Urinary bladder (tissue), 4 donors: Measurements from ENCODE around the gene RAD9A. TPM values are rescaled to one million over a fixed set of nuclear protein-coding genes. Genes with fewer than 3 reads are reported as not detected.

Source experiments
- DNase-seq: peaks from one replicate; pipeline ENCODE4 v3.0.0-alpha.2; 2015; ENCODE audit errors: extremely low spot score
- H3K27ac ChIP-seq: one replicate; pipeline ENCODE4 v1.5.1; 2013; ENCODE audit warnings: low read depth, mild to moderate bottlenecking, moderate library complexity
- H3K36me3 ChIP-seq: one replicate; pipeline ENCODE4 v1.6.1; 2013; ENCODE audit warnings: mild to moderate bottlenecking, moderate library complexity; ENCODE audit not compliant: insufficient read depth
- H3K4me1 ChIP-seq: one replicate; pipeline ENCODE4 v1.6.1; 2013; ENCODE audit warnings: mild to moderate bottlenecking, moderate library complexity; ENCODE audit not compliant: insufficient read depth
- H3K4me3 ChIP-seq: one replicate; pipeline ENCODE4 v1.5.1; 2013; ENCODE audit warnings: low read depth, low read length
- WGBS: extraction: QIAGEN DNeasy Blood & Tissue Kit; methylation state at CpG from one replicate; pipeline ENCODE4 v1.1.7; 2013; 5-methylcytosine and 5-hydroxymethylcytosine counted together
- polyA plus RNA-seq: library from polyadenylated mRNA; stranded (reverse); fragments of 200-250 nt; gene quantifications from one replicate; pipeline ENCODE4 v1.2.3, GENCODE V29; 2013
- total RNA-seq: library from RNA; depleted of rRNA; stranded (reverse); fragments of >200 nt; gene quantifications from one replicate; pipeline ENCODE4 v1.2.3, GENCODE V29; 2014
- donor health status: healthy with polysubstance abuse.
- donor health status: healthy.

Gene RAD9A
- total and polyA plus RNA-seq, 2 donors, result 7.5 to 16.9 TPM

DNA sequence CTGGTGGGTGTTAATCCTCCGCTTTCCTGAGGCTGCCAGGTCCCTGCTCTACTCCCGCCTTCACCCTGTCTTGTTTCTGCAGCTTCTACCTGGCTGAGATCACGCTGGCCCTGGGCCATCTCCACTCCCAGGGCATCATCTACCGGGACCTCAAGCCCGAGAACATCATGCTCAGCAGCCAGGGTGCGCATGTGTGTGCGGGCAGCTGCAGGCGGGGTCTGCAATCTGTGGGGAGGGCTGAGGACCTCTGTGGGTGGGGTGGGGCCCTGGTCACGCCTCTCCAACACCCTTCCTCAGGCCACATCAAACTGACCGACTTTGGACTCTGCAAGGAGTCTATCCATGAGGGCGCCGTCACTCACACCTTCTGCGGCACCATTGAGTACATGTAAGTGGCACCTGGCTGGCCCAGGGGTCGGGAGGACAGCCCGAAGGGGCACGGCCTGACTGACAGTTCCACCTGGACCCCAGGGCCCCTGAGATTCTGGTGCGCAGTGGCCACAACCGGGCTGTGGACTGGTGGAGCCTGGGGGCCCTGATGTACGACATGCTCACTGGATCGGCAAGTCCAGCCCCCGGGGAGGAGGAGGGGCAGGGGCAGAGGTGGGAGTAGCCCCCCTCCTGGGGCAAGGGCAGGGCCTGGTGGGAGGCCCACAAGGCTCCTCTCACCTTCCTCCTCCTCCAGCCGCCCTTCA is 41.0 kb downstream of the RAD9A start:
- no peak overlapping the region for H3K27ac ChIP-seq
- peaks cover 2% of the 10 kb centered on the region for H3K36me3 ChIP-seq
- no peak for DNase-seq
- H3K4me3 ChIP-seq, result no peak overlapping the region
- H3K4me1 ChIP-seq, result no peaks in the 10 kb centered on the region
- 89% methylated on average over 22 of the region's 22 CpGs for WGBS

DNA sequence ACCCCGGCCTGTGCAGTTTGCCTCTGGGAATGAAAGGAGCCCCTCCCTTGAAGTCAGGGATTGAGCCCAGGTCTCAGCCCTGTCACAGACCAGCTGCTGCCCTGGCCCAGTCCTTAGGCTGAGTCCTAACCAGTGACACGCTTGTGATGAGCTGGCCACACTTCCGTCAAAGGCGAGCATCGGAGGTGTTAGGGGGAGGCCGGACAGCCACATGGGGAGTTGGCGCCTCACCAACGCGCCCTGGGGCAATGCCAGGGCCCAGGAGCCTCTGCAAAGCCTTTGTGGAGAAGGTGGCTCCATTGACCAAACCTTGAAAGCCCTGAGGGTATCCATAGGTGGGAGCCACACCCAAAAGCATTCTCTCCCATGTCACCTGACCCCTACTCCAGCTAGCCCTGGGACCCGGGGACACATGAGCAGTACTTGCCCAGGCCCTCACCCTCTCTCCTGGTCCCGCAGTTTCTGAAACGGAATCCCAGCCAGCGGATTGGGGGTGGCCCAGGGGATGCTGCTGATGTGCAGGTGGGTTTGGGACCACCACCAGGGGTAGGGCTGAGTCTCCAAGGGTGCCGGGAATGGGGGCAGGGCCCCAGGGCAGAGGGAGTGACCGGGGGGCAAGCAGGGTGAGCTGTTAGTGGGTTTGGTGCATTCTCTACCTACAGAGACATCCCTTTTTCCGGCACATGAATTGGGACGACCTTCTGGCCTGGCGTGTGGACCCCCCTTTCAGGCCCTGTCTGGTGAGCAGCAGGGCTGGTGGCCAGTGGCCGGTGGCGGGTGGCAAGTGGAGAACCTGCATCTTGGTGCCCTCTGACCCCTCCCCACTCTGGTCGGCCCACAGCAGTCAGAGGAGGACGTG is 42.0 kb downstream of the RAD9A start:
- H3K36me3 ChIP-seq, result peaks cover 2% of the 10 kb centered on the region
- no peak overlapping the region for H3K27ac ChIP-seq
- H3K4me1 ChIP-seq, result no peaks in the 10 kb centered on the region
- no peak overlapping the region for H3K4me3 ChIP-seq
- 88% methylated on average over 22 of the region's 22 CpGs for WGBS
- no peak for DNase-seq

DNA sequence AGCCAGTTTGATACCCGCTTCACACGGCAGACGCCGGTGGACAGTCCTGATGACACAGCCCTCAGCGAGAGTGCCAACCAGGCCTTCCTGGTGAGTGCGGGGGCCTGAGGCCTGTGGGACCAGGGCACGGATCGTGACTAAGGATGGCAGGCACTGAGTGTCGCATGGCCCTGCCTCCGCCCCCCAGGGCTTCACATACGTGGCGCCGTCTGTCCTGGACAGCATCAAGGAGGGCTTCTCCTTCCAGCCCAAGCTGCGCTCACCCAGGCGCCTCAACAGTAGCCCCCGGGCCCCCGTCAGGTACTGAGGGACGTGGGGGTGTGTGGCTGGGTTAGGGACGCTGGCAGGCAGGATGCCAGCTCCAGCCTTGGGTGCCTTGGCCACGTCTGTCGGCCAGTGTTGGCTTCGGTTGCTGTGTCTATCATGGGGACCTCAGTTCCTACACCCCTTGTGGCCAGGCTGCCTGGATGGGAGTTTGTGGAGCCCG is 42.7 kb downstream of the RAD9A start:
- peaks cover 2% of the 10 kb centered on the region for H3K36me3 ChIP-seq
- H3K4me1 ChIP-seq, result no peaks in the 10 kb centered on the region
- DNase-seq, result no peak
- no peak overlapping the region for H3K4me3 ChIP-seq
- WGBS, result 85% methylated on average over 23 of the region's 23 CpGs
- H3K27ac ChIP-seq, result no peak overlapping the region

DNA sequence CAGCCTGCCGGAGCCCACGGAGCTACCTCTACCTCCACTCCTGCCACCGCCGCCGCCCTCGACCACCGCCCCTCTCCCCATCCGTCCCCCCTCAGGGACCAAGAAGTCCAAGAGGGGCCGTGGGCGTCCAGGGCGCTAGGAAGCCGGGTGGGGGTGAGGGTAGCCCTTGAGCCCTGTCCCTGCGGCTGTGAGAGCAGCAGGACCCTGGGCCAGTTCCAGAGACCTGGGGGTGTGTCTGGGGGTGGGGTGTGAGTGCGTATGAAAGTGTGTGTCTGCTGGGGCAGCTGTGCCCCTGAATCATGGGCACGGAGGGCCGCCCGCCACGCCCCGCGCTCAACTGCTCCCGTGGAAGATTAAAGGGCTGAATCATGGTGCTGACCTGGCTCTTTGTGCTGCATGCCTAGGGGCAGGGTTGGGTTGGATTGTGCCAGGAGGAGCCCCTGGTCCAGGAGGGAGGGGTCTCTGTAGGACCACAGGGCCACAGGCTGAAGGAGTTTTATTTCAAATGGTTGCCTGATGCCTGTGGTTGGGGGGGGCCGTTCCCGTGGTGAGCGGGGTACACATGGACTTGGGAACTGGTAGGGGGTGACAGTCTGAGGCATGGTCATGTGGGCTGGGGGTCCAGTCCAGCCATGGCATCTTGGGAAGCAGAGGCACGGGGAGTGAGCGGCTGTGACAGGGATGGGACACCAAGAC is 43.4 kb downstream of the RAD9A start:
- Histone ChIP-seq H3K4me3 (no peak overlapping the region), H3K4me1 (no peaks in the 10 kb centered on the region), H3K27ac (no peak overlapping the region), H3K36me3 (peaks cover 2% of the 10 kb centered on the region)
- 85% methylated on average over 26 of the region's 26 CpGs for WGBS
- DNase-seq, result no peak

DNA sequence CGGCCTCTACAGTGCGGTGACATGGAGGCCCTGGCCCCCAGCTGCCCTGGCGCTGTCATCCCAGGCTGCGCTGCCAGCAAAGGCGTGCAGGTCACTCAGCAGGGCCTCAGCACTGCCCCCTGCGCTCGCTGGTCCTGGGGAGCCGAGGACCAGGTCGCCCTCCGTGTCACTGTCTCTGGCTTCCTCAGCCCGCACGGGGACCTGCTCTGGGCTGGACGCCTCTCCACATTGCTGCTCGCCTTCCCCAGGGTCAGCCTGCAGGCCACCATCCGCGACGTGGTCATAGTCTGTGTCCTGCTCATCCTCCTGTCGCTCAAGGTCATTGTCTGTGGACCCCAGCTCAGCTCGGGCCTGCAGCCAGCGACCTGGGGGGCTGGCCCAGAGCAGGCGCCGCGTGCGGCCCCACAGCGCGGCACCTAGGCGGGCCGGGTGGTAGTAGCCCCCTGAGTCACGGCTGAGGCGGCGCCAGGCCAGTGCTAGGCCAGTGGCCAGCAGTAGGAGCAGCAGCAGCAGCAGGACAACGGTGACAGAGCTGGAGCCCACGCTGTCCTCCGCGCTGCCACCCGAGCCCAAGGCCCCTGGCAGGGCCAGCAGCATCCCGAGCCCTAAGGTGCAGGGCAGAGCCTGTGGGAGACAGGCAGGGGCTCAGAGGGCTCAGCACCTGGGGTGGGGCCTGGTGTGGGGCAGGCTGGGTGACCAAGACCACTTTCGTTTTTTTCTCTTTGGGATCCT is 44.1 kb downstream of the RAD9A start:
- peaks cover 2% of the 10 kb centered on the region for H3K36me3 ChIP-seq
- H3K27ac ChIP-seq, result no peak overlapping the region
- DNase-seq, result no peak
- 88% methylated on average over 38 of the region's 38 CpGs for WGBS
- no peaks in the 10 kb centered on the region for H3K4me1 ChIP-seq
- H3K4me3 ChIP-seq, result no peak overlapping the region

DNA sequence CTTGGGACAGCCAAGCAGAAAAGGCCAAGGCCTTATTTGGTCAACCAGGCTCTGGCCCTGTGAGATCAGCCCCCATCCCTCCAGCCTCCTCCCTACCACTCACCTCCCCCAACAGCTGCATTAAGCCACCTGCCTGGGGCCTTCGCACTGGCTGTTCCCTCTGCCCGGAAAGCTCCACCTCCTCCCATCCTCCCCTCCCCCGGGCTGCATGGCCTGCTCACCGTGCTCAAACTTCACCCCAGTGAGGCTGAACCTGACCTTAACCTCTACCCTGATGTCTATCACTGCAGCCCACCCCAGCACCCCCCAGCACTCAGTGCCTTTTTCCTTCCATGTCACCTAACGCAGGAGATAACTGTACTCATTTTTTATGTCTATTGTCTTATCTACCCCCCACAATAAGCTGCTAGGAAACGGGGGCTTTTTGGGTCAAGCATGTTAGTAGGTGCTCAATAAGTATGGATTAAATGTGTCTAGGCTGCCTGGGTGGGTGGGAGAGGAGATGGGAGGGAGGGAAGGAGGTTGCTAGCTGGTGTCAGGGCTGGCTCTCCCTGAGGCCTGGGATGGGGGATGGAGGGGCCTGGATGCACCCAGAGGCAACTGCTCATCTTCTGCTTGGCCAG is 44.8 kb downstream of the RAD9A start:
- no peak overlapping the region for H3K27ac ChIP-seq
- peaks cover 2% of the 10 kb centered on the region for H3K36me3 ChIP-seq
- WGBS, result 47% methylated on average over 6 of the region's 6 CpGs
- no peak for DNase-seq
- H3K4me1 ChIP-seq, result no peaks in the 10 kb centered on the region
- peak overlapping the region; percentile 21 for H3K4me3 ChIP-seq

DNA sequence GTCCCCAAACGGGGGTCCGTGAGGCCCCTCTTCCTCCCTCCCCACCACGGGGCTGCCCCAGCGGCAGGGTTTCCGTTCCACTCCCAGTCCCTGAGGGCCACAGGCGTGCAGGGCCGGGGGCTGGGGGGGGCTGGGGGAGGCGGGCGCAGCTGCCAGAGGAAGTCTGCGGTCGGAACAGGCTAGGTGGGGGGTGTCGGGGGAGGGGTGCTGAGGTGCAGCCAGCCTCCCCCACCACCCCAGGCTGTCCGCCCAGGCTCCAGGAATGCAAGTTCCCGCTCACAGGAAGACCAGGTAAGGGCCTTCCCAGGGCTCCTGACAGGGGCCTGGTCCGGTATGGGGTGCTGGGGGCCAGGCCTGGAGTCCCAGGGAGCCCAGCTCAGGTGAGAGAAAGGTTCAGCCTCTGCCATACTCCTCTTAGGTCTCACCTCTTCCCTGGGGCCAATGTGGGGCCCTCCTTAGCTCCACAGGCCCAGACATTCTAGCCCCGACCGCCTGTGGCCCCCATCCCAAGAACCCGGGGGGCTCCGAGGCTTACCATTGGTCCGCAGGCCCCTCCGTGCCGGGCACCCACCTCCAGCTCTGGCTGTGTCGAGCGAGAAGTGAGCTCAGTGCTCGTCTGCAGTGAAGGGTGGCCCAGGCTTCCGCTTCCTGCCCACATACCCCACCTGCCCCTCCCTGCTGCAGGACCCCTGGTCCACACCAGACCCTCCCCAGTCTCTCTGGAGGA is 45.5 kb downstream of the RAD9A start, which contains the start of gene PTPRCAP:
PTPRCAP (minus strand) TSS at position 601 of the 727 bp plus-strand sequence; CDS start at position 538, 63 bp downstream.
- 60% methylated on average over 24 of the region's 26 CpGs for WGBS
- Histone ChIP-seq H3K36me3 (peaks cover 2% of the 10 kb centered on the region), H3K4me1 (no peaks in the 10 kb centered on the region), H3K4me3 (peak within 1 kb of the TSS; percentile 21), H3K27ac (no peak within 1 kb of the TSS)
- DNase-seq, result no peak

DNA sequence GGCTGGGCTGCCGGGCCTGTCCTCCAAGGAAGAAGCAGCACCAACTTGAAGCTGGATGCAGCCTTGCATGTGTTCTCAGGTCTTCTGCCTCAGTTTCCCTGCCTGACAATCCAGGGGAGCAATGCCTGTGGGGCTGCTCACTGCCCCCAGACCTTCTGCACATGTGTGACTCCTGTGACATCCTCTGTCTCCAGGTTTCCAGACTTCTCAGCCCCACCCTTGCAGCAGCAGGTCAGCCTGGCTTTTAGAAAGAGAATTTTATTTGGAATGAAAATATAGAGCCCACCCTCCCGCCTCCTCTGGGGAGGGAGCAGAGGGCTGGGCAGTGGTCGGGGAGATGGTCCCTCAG is 46.0 kb downstream of the RAD9A start:
- DNase-seq, result no peak
- Histone ChIP-seq H3K36me3 (peaks cover under 1% of the 10 kb centered on the region), H3K4me1 (no peaks in the 10 kb centered on the region), H3K4me3 (no peak overlapping the region), H3K27ac (no peak overlapping the region)
- WGBS, result 60% methylated on average over 3 of the region's 3 CpGs

DNA sequence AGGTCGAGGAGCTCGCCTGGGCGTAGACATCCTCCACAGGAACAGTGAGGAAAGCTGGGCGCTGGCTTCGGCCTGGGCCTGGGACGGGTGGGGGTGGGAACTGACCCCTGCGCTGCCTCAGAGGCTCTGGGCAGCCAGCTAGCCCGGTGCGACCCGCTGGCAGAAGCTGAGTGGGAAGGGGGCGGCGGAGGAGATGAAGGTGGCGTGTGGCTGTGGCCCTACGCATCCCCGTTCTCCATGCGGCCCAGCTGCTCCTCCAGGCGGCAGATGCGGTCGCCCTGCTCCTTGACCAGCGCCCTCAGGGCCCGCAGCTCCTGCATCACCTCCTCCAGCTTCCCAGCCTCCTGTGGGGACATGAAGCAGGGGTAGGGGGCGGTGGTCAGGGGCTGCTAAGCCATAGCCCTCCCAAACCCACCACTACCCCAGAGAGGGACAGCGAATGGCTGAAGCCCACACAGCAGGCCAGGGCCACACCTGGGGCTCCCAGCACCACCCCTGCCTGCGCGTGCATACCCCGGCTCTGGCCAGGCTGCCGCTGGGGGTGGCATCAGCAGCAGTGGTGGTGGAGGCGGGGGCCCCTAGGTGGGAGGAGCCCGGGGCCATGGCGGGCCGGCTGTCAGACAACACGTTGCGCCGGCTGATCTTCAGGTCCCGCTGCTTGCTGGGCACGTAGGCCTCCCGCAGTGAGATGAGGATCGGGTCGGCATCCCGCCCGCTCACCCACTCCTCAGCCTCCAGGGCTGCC is 46.5 kb downstream of the RAD9A start:
- H3K4me1 ChIP-seq, result no peaks in the 10 kb centered on the region
- no peak overlapping the region for H3K27ac ChIP-seq
- H3K36me3 ChIP-seq, result no peaks in the 10 kb centered on the region
- peak overlapping the region; percentile 6 for H3K4me3 ChIP-seq
- DNase-seq, result no peak
- 80% methylated on average over 41 of the region's 41 CpGs for whole genome bisulfite sequencing

DNA sequence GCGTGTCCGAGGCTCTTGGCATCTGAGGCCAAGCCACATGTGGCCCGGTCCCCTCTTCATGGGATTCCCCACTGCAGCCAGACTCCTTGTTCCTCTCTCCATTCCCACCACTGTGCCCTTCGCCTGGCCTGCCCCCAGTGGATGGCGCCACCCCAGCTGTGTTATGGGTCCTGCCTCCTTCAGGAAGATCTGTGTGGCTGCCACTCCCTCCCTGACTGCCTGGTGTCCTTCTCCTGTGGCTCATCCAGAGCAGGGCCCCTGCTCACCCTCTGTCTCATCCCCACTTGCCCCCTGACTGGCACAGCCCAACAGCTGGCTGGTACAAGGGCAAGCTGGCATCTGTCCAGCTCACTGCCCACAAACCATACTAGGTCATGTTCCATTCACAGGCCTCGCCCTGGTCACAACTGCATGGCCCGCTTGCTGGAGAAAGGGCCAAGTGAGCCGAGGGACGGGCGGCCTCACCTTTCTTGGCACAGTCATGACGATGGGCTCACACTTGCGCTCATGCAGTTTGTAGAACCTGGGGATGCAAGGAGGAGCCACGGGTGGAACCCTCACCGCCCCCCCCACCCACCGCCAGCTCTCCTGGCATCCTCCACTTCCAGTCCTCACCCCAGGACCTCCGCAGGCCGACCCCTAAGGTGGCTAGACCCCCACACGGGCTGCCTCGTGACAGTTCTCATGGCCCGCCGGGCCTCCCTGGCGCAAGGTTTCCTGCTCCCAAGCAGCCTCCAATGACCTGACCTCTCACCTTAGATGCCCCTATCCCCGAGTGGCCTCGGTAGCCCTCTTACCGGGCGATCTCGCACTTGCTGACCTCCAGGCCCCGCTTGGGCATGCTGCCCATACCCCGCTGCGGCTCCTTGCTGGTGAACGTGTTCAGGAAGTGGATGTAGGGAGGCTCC is 47.8 kb downstream of the RAD9A start:
- 80% methylated on average over 31 of the region's 31 CpGs for WGBS
- no peak for DNase-seq
- Histone ChIP-seq H3K4me3 (no peak overlapping the region), H3K4me1 (no peaks in the 10 kb centered on the region), H3K27ac (no peak overlapping the region), H3K36me3 (no peaks in the 10 kb centered on the region)
